CD14-positive monocyte (primary cell): ENCODE data around the gene SLC47A1. TPM values are rescaled to one million over a fixed set of nuclear protein-coding genes. Genes with fewer than 3 reads are reported as not detected.

Experiments used
- DNase-seq, 3 donors: peaks; one replicate each; pipeline ENCODE4 v3.0.0-alpha.2; 2011 to 2022
- H2AFZ ChIP-seq: 2 replicates; pipeline ENCODE4 v1.6.0; 2012; ENCODE audit warnings: mild to moderate bottlenecking, low read depth, low read length, inconsistent platforms; ENCODE audit not compliant: insufficient read depth, poor library complexity, severe bottlenecking
- H3K27ac ChIP-seq, 2 donors: 1 replicate in 1 of 2; 2 replicates in 1 of 2; pipeline ENCODE4 v1.5.1; 2012 to 2013; ENCODE audit warnings: low read length in 2 of 2, control low read depth in 1 of 2, inconsistent platforms in 1 of 2, low read depth in 1 of 2, mild to moderate bottlenecking in 1 of 2
- H3K27me3 ChIP-seq, 2 donors: one replicate each; pipeline versions ENCODE4 v1.6.0 to v1.6.1; 2011 to 2013; ENCODE audit warnings: low read length in 2 of 2; ENCODE audit not compliant: control insufficient read depth in 2 of 2, insufficient read depth in 2 of 2
- H3K36me3 ChIP-seq, 2 donors: replicated peaks in 1 of 2; 1 replicate in 1 of 2; 2 replicates in 1 of 2; pipeline versions ENCODE4 v1.5.1 to v1.6.1; 2012 to 2013; ENCODE audit warnings: low read length in 2 of 2, control low read depth in 1 of 2, inconsistent platforms in 1 of 2, mild to moderate bottlenecking in 1 of 2; ENCODE audit not compliant: insufficient read depth in 2 of 2, control insufficient read depth in 1 of 2
- H3K4me1 ChIP-seq, 2 donors: 1 replicate in 1 of 2; 2 replicates in 1 of 2; pipeline versions ENCODE4 v1.5.1 to v1.6.1; 2012 to 2013; ENCODE audit warnings: low read length in 2 of 2, control low read depth in 1 of 2, inconsistent platforms in 1 of 2, mild to moderate bottlenecking in 1 of 2, moderate library complexity in 1 of 2; ENCODE audit not compliant: insufficient read depth in 2 of 2, control insufficient read depth in 1 of 2
- H3K4me2 ChIP-seq: replicated peaks from 2 replicates; pipeline ENCODE3; 2012; ENCODE audit warnings: low read length, moderate library complexity, mild to moderate bottlenecking; ENCODE audit not compliant: poor library complexity, severe bottlenecking; ENCODE audit errors: extremely low read depth
- H3K4me3 ChIP-seq, 3 experiments: fragments of 200-600 bp in 1 of 3; sonication (generic) in 1 of 3; replicated peaks in 1 of 3; 1 replicate in 2 of 3; 2 replicates in 1 of 3; pipeline ENCODE4 v1.5.1; 2011 to 2013; ENCODE audit warnings: low read length in 3 of 3, mild to moderate bottlenecking in 3 of 3, control low read depth in 2 of 3, low read depth in 2 of 3, inconsistent platforms in 1 of 3, moderate library complexity in 1 of 3
- H3K79me2 ChIP-seq: 2 replicates; pipeline ENCODE4 v1.6.0; 2012; ENCODE audit warnings: mild to moderate bottlenecking, control low read depth, inconsistent platforms, low read length, moderate library complexity; ENCODE audit not compliant: insufficient read depth
- H3K9ac ChIP-seq: 2 replicates; pipeline ENCODE4 v1.6.0; 2017; ENCODE audit warnings: low read length, mild to moderate bottlenecking; ENCODE audit not compliant: insufficient read depth, poor library complexity, severe bottlenecking
- H3K9me3 ChIP-seq, 2 donors: replicated peaks in 1 of 2; 1 replicate in 1 of 2; 2 replicates in 1 of 2; pipeline versions ENCODE4 v1.5.1 to v1.6.1; 2012 to 2013; ENCODE audit warnings: low read length in 2 of 2, control low read depth in 1 of 2; ENCODE audit not compliant: control insufficient read depth in 1 of 2, insufficient read depth in 1 of 2
- H4K20me1 ChIP-seq: 2 replicates; pipeline ENCODE4 v1.6.0; 2012; ENCODE audit warnings: mild to moderate bottlenecking, low read length, control low read depth, moderate library complexity; ENCODE audit not compliant: insufficient read depth
- H3K27ac Mint-ChIP-seq, 7 donors: one replicate each; pipeline ENCODE4 v1.8.0; 2020; ENCODE audit warnings: mild to moderate bottlenecking in 7 of 7, mixed read lengths in 7 of 7, moderate library complexity in 6 of 7, inconsistent platforms in 2 of 7
- H3K27me3 Mint-ChIP-seq, 3 donors: one replicate each; pipeline ENCODE4 v1.8.0; 2021 to 2022; ENCODE audit warnings: low read depth in 3 of 3, mild to moderate bottlenecking in 3 of 3, mixed read lengths in 3 of 3, moderate library complexity in 3 of 3, inconsistent platforms in 1 of 3
- H3K36me3 Mint-ChIP-seq, 2 donors: one replicate each; pipeline ENCODE4 v1.8.0; 2020; ENCODE audit warnings: mixed read lengths in 2 of 2, inconsistent platforms in 1 of 2, mild to moderate bottlenecking in 1 of 2
- H3K4me1 Mint-ChIP-seq: one replicate; pipeline ENCODE4 v1.8.0; 2020; ENCODE audit warnings: mild to moderate bottlenecking, mixed read lengths
- H3K4me3 Mint-ChIP-seq, 2 donors: one replicate each; pipeline ENCODE4 v1.8.0; 2020; ENCODE audit warnings: mild to moderate bottlenecking in 2 of 2, mixed read lengths in 2 of 2, moderate library complexity in 1 of 2
- H3K9me3 Mint-ChIP-seq, 7 donors: one replicate each; pipeline ENCODE4 v1.8.0; 2020 to 2022; ENCODE audit warnings: mixed read lengths in 7 of 7, mild to moderate bottlenecking in 6 of 7, moderate library complexity in 6 of 7, inconsistent platforms in 2 of 7
- WGBS: methylation state at CpG from one replicate; pipeline ENCODE4 v1.1.5; 2013; ENCODE audit warnings: missing lambda C conversion rate; ENCODE audit not compliant: insufficient coverage; 5-methylcytosine and 5-hydroxymethylcytosine counted together
- intact Hi-C, 2 donors: fragments of 100-400 bp; cut with micrococcal nuclease; formaldehyde crosslinking; loops; one replicate each; pipeline versions ENCODE4 v1.15.0 to v1.15.1; 2023
- polyA plus RNA-seq, 3 donors: library from polyadenylated mRNA; depleted of rRNA in 1 of 3; unstranded in 2 of 3; stranded (reverse) in 1 of 3; fragments of 300-500 nt in 2 of 3; fragments of >200 nt in 1 of 3; fragmentation: Illumina TruSeq in 2 of 3; gene quantifications; 1 replicate in 2 of 3; 2 replicates in 1 of 3; pipeline ENCODE4 v1.2.3, GENCODE V29; 2012 to 2021
- TF ChIP-seq, protein P1 (sequence below): fragments of 200-600 bp; IDR thresholded peaks from one replicate; pipeline ENCODE4 v1.8.0; 2022; ENCODE audit warnings: antibody characterized with exemption, mild to moderate bottlenecking

SLC47A1 gene
- polyA plus RNA-seq, 3 donors: 0.44 to 2.0 (median 0.49) TPM

DNA sequence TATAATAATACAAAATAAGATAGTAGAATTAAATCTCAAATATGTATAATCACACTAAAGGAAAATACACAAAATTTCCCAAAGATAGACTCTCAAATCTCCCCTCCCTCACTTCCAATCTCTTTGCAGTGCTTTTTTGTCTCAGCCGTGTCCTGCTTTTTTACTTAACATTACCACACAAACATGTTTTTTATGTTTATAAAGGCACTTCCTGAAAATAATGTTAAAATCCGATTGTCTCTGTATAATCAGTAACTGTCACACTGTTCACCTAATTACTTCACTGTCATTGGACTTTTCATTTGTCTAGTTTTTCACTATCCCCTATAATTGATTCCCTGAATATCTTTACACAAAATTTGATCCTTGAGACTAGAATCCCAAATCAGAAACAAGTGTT lies 76.7 kb downstream of the SLC47A1 start:
- Histone ChIP-seq H3K4me3 (no peak overlapping the region), H3K79me2 (no peaks in the 10 kb centered on the region), H3K27ac (no peak overlapping the region), H4K20me1 (no peaks in the 10 kb centered on the region), H3K27me3 (no peaks in the 10 kb centered on the region), H3K9ac (no peak overlapping the region), H3K4me2 (no peak overlapping the region), H3K9me3 (no peaks in the 10 kb centered on the region), H3K36me3 (no peaks in the 10 kb centered on the region), H3K4me1 (peaks cover 21 to 36% of the 10 kb centered on the region in 2 donors), H2AFZ (peak overlapping the region; percentile 30)
- Mint-ChIP-seq H3K27me3 (peaks cover 0 to 4% (median 0%) of the 10 kb centered on the region in 3 donors), H3K4me3 (no peak overlapping the region), H3K4me1 (peaks cover 47% of the 10 kb centered on the region), H3K27ac (peak overlapping the region in 3 of 7 donors; percentile 27 to 76 (median 47)), H3K36me3 (no peaks in the 10 kb centered on the region), H3K9me3 (no peaks in the 10 kb centered on the region)
- intact Hi-C loops: no loop called here
- DNase-seq: peak in 1 of 3 donors; percentile 24
- no CpG with 5 or more reads among the region's 2 CpGs for whole genome bisulfite sequencing
- TF ChIP-seq, protein P1, sequence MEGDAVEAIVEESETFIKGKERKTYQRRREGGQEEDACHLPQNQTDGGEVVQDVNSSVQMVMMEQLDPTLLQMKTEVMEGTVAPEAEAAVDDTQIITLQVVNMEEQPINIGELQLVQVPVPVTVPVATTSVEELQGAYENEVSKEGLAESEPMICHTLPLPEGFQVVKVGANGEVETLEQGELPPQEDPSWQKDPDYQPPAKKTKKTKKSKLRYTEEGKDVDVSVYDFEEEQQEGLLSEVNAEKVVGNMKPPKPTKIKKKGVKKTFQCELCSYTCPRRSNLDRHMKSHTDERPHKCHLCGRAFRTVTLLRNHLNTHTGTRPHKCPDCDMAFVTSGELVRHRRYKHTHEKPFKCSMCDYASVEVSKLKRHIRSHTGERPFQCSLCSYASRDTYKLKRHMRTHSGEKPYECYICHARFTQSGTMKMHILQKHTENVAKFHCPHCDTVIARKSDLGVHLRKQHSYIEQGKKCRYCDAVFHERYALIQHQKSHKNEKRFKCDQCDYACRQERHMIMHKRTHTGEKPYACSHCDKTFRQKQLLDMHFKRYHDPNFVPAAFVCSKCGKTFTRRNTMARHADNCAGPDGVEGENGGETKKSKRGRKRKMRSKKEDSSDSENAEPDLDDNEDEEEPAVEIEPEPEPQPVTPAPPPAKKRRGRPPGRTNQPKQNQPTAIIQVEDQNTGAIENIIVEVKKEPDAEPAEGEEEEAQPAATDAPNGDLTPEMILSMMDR: no peak

DNA sequence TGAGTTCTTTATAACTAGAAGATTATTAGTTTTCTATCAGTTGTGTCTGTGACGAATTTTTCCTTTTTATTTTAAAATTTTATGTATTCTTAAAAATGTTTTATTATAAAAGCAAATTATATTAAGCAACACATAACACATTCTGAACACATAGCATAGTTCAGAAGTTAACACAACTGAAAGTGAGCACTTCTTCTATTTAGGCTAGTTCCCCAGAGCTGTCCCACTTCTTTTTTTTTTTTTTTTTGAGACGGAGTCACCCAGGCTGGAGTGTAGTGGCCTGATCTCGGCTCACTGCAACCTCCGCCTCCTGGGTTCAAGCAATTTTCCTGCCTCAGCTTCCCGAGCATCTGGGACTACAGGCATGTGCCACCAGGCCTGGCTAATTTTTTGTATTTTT lies 77.2 kb downstream of the SLC47A1 start:
- H3K9ac ChIP-seq: no peak overlapping the region
- H3K9me3 ChIP-seq: no peaks in the 10 kb centered on the region
- Mint-ChIP-seq H3K27ac (peak overlapping the region in 4 of 7 donors; percentile 47 to 83 (median 78)), H3K4me1 (peaks cover 47% of the 10 kb centered on the region), H3K4me3 (peak overlapping the region in 1 of 2 donors; percentile 77), H3K36me3 (no peaks in the 10 kb centered on the region), H3K9me3 (no peaks in the 10 kb centered on the region), H3K27me3 (peaks cover 0 to 4% (median 0%) of the 10 kb centered on the region in 3 donors)
- no peak overlapping the region for H3K4me3 ChIP-seq
- H3K79me2 ChIP-seq: no peaks in the 10 kb centered on the region
- H3K4me1 ChIP-seq: peaks cover 21 to 36% of the 10 kb centered on the region in 2 donors
- no peak overlapping the region for H3K27ac ChIP-seq
- H3K27me3 ChIP-seq: no peaks in the 10 kb centered on the region
- H3K36me3 ChIP-seq: no peaks in the 10 kb centered on the region
- no peaks in the 10 kb centered on the region for H4K20me1 ChIP-seq
- H2AFZ ChIP-seq: no peak overlapping the region
- TF ChIP-seq, protein P1: no peak
- intact Hi-C loops: no loop called here
- peak overlapping the region; percentile 24 for H3K4me2 ChIP-seq
- DNase-seq: peak; percentile 30 to 71 (median 47)
- WGBS: no CpG with 5 or more reads among the region's 5 CpGs
